ENCODE data around the gene APOC4. TPM values are rescaled to one million over a fixed set of nuclear protein-coding genes. Genes with fewer than 3 reads are reported as not detected.

The APOC4 gene
- polyA plus RNA-seq, 4 donors = not detected

- Histone ChIP-seq H3K36me3 (ENCODE audit: control insufficient read depth in 3 of 3, insufficient read depth in 2 of 3, low read depth in 1 of 3, low read length in 3 of 3) (no peaks in the 10 kb centered on the region), H3K4me3 (ENCODE audit: low read depth in 1 of 3, low read length in 3 of 3) (no peak overlapping the region), H3K9me3 (ENCODE audit: control insufficient read depth in 2 of 2, insufficient read depth in 1 of 2, low read depth in 1 of 2, low read length in 1 of 2) (no peaks in the 10 kb centered on the region), H3K27ac (ENCODE audit: low read depth in 1 of 3, low read length in 2 of 3) (peak overlapping the region in 1 of 3 donors; percentile 76), H3K4me1 (ENCODE audit: control insufficient read depth in 3 of 3, insufficient read depth in 2 of 3, low read depth in 1 of 3, low read length in 2 of 3) (no peaks in the 10 kb centered on the region), H3K27me3 (ENCODE audit: control insufficient read depth in 3 of 3, insufficient read depth in 3 of 3, low read length in 3 of 3) (no peaks in the 10 kb centered on the region)
- no peak for DNase-seq
- WGBS, 3 donors = 44 to 46% (median 45%) methylated on average over 5 of the region's 5 CpGs
- FAIRE-seq = no peak
These were observed 14.3 kb upstream of the APOC4 start for GRCh38 chr19:44927746-44928145.

GRCh38 chr19:44930088-44930487 lies 11.9 kb upstream of the APOC4 start:
- FAIRE-seq (no peak), DNase-seq (no peak)
- Histone ChIP-seq H3K27ac (ENCODE audit: low read depth in 1 of 3, low read length in 2 of 3) (no peak overlapping the region), H3K27me3 (ENCODE audit: control insufficient read depth in 3 of 3, insufficient read depth in 3 of 3, low read length in 3 of 3) (no peaks in the 10 kb centered on the region), H3K9me3 (ENCODE audit: control insufficient read depth in 2 of 2, insufficient read depth in 1 of 2, low read depth in 1 of 2, low read length in 1 of 2) (no peaks in the 10 kb centered on the region), H3K4me1 (ENCODE audit: control insufficient read depth in 3 of 3, insufficient read depth in 2 of 3, low read depth in 1 of 3, low read length in 2 of 3) (no peaks in the 10 kb centered on the region), H3K36me3 (ENCODE audit: control insufficient read depth in 3 of 3, insufficient read depth in 2 of 3, low read depth in 1 of 3, low read length in 3 of 3) (no peaks in the 10 kb centered on the region), H3K4me3 (ENCODE audit: low read depth in 1 of 3, low read length in 3 of 3) (no peak overlapping the region)
- WGBS, 3 donors = 33 to 66% (median 43%) methylated on average over 7 of the region's 7 CpGs

- WGBS, 3 donors = 81 to 88% (median 86%) methylated on average over 4 of the region's 4 CpGs
These were observed 10.5 kb upstream of the APOC4 start for GRCh38 chr19:44931541-44931940.

GRCh38 chr19:44939668-44940067 lies 2.4 kb upstream of the APOC4 start:
- H3K4me1 ChIP-seq (ENCODE audit: control insufficient read depth in 3 of 3, insufficient read depth in 2 of 3, low read depth in 1 of 3, low read length in 2 of 3) = no peaks in the 10 kb centered on the region
- no peaks in the 10 kb centered on the region for H3K9me3 ChIP-seq (ENCODE audit: control insufficient read depth in 2 of 2, insufficient read depth in 1 of 2, low read depth in 1 of 2, low read length in 1 of 2)
- H3K27ac ChIP-seq (ENCODE audit: low read depth in 1 of 3, low read length in 2 of 3) = no peak overlapping the region
- no peaks in the 10 kb centered on the region for H3K36me3 ChIP-seq (ENCODE audit: control insufficient read depth in 3 of 3, insufficient read depth in 2 of 3, low read depth in 1 of 3, low read length in 3 of 3)
- 74 to 85% (median 81%) methylated on average over 5 of the region's 5 CpGs for WGBS, 3 donors
- H3K4me3 ChIP-seq (ENCODE audit: low read depth in 1 of 3, low read length in 3 of 3) = no peak overlapping the region
- FAIRE-seq = no peak
- no peak for DNase-seq
- H3K27me3 ChIP-seq (ENCODE audit: control insufficient read depth in 3 of 3, insufficient read depth in 3 of 3, low read length in 3 of 3) = no peaks in the 10 kb centered on the region

More at GRCh38 chr19:44931541-44931940, 10.5 kb upstream of the APOC4 start:
- DNase-seq (no peak), FAIRE-seq (no peak)
- Histone ChIP-seq H3K36me3 (ENCODE audit: control insufficient read depth in 3 of 3, insufficient read depth in 2 of 3, low read depth in 1 of 3, low read length in 3 of 3) (no peaks in the 10 kb centered on the region), H3K9me3 (ENCODE audit: control insufficient read depth in 2 of 2, insufficient read depth in 1 of 2, low read depth in 1 of 2, low read length in 1 of 2) (no peaks in the 10 kb centered on the region), H3K27me3 (ENCODE audit: control insufficient read depth in 3 of 3, insufficient read depth in 3 of 3, low read length in 3 of 3) (no peaks in the 10 kb centered on the region), H3K27ac (ENCODE audit: low read depth in 1 of 3, low read length in 2 of 3) (no peak overlapping the region), H3K4me1 (ENCODE audit: control insufficient read depth in 3 of 3, insufficient read depth in 2 of 3, low read depth in 1 of 3, low read length in 2 of 3) (no peaks in the 10 kb centered on the region), H3K4me3 (ENCODE audit: low read depth in 1 of 3, low read length in 3 of 3) (no peak overlapping the region)

- no peaks in the 10 kb centered on the region for H3K9me3 ChIP-seq (ENCODE audit: control insufficient read depth in 2 of 2, insufficient read depth in 1 of 2, low read depth in 1 of 2, low read length in 1 of 2)
- no peak overlapping the region for H3K27ac ChIP-seq (ENCODE audit: low read depth in 1 of 3, low read length in 2 of 3)
- no peaks in the 10 kb centered on the region for H3K27me3 ChIP-seq (ENCODE audit: control insufficient read depth in 3 of 3, insufficient read depth in 3 of 3, low read length in 3 of 3)
- H3K4me1 ChIP-seq (ENCODE audit: control insufficient read depth in 3 of 3, insufficient read depth in 2 of 3, low read depth in 1 of 3, low read length in 2 of 3) = peaks cover 0 to 14% (median 3%) of the 10 kb centered on the region in 3 donors
- no peak for FAIRE-seq
- WGBS, 3 donors = 67 to 81% (median 70%) methylated on average over 10 of the region's 10 CpGs
- DNase-seq = no peak
- H3K4me3 ChIP-seq (ENCODE audit: low read depth in 1 of 3, low read length in 3 of 3) = no peak overlapping the region
- peaks cover 0 to 10% (median 0%) of the 10 kb centered on the region in 3 donors for H3K36me3 ChIP-seq (ENCODE audit: control insufficient read depth in 3 of 3, insufficient read depth in 2 of 3, low read depth in 1 of 3, low read length in 3 of 3)
These were observed 1.8 kb downstream of the APOC4 start for GRCh38 chr19:44943801-44944249.

- Histone ChIP-seq H3K4me3 (ENCODE audit: low read depth in 1 of 3, low read length in 3 of 3) (no peak overlapping the region), H3K4me1 (ENCODE audit: control insufficient read depth in 3 of 3, insufficient read depth in 2 of 3, low read depth in 1 of 3, low read length in 2 of 3) (peaks cover 0 to 19% (median 3%) of the 10 kb centered on the region in 3 donors), H3K27me3 (ENCODE audit: control insufficient read depth in 3 of 3, insufficient read depth in 3 of 3, low read length in 3 of 3) (no peaks in the 10 kb centered on the region), H3K9me3 (ENCODE audit: control insufficient read depth in 2 of 2, insufficient read depth in 1 of 2, low read depth in 1 of 2, low read length in 1 of 2) (no peaks in the 10 kb centered on the region), H3K36me3 (ENCODE audit: control insufficient read depth in 3 of 3, insufficient read depth in 2 of 3, low read depth in 1 of 3, low read length in 3 of 3) (peaks cover 0 to 33% (median 0%) of the 10 kb centered on the region in 3 donors), H3K27ac (ENCODE audit: low read depth in 1 of 3, low read length in 2 of 3) (no peak overlapping the region)
- DNase-seq (no peak), FAIRE-seq (no peak)
- 90 to 97% (median 90%) methylated on average over 13 of the region's 13 CpGs for WGBS, 3 donors
These were observed 5.1 kb downstream of the APOC4 start for GRCh38 chr19:44947041-44947581.

GRCh38 chr19:44948237-44948636 lies 6.2 kb downstream of the APOC4 start:
- no peaks in the 10 kb centered on the region for H3K9me3 ChIP-seq (ENCODE audit: control insufficient read depth in 2 of 2, insufficient read depth in 1 of 2, low read depth in 1 of 2, low read length in 1 of 2)
- WGBS, 3 donors = 80 to 85% (median 81%) methylated on average over 5 of the region's 5 CpGs
- H3K4me3 ChIP-seq (ENCODE audit: low read depth in 1 of 3, low read length in 3 of 3) = no peak overlapping the region
- DNase-seq = no peak
- no peak overlapping the region for H3K27ac ChIP-seq (ENCODE audit: low read depth in 1 of 3, low read length in 2 of 3)
- no peaks in the 10 kb centered on the region for H3K27me3 ChIP-seq (ENCODE audit: control insufficient read depth in 3 of 3, insufficient read depth in 3 of 3, low read length in 3 of 3)
- FAIRE-seq = no peak
- H3K4me1 ChIP-seq (ENCODE audit: control insufficient read depth in 3 of 3, insufficient read depth in 2 of 3, low read depth in 1 of 3, low read length in 2 of 3) = peaks cover 0 to 19% (median 3%) of the 10 kb centered on the region in 3 donors
- peaks cover 0 to 34% (median 0%) of the 10 kb centered on the region in 3 donors for H3K36me3 ChIP-seq (ENCODE audit: control insufficient read depth in 3 of 3, insufficient read depth in 2 of 3, low read depth in 1 of 3, low read length in 3 of 3)

GRCh38 chr19:44948763-44949374 lies 6.8 kb downstream of the APOC4 start:
- 83 to 92% (median 90%) methylated on average over 4 to 5 of the region's 5 CpGs for WGBS, 3 donors
- H3K27me3 ChIP-seq (ENCODE audit: control insufficient read depth in 3 of 3, insufficient read depth in 3 of 3, low read length in 3 of 3) = no peaks in the 10 kb centered on the region
- FAIRE-seq (no peak), DNase-seq (no peak)
- H3K27ac ChIP-seq (ENCODE audit: low read depth in 1 of 3, low read length in 2 of 3) = no peak overlapping the region
- peaks cover 0 to 25% (median 3%) of the 10 kb centered on the region in 3 donors for H3K4me1 ChIP-seq (ENCODE audit: control insufficient read depth in 3 of 3, insufficient read depth in 2 of 3, low read depth in 1 of 3, low read length in 2 of 3)
- no peak overlapping the region for H3K4me3 ChIP-seq (ENCODE audit: low read depth in 1 of 3, low read length in 3 of 3)
- no peaks in the 10 kb centered on the region for H3K9me3 ChIP-seq (ENCODE audit: control insufficient read depth in 2 of 2, insufficient read depth in 1 of 2, low read depth in 1 of 2, low read length in 1 of 2)
- H3K36me3 ChIP-seq (ENCODE audit: control insufficient read depth in 3 of 3, insufficient read depth in 2 of 3, low read depth in 1 of 3, low read length in 3 of 3) = peaks cover 0 to 37% (median 2%) of the 10 kb centered on the region in 3 donors
